K562 (cell line): Measurements from ENCODE around the gene SEMA5A. TPM values are rescaled to one million over a fixed set of nuclear protein-coding genes. Genes with fewer than 3 reads are reported as not detected.

Experiments
- ATAC-seq: fragments of 200-7000 bp; cut with Tn5 transposase; 3 replicates; pipeline ENCODE4 v1.9.1; 2020; ENCODE audit warnings: moderate library complexity
- BruUV-seq: library from RNA; stranded (reverse); fragments of 400-500 nt; replicated peaks from 2 replicates; lab custom pipeline; 2021; lab: Mats Ljungman, UMichigan
- CTCF ChIA-PET: fragments of 300-600 bp; formaldehyde crosslinking; extraction: SDS; loops from one replicate; lab custom pipeline; 2021; ENCODE audit warnings: low intra/inter-chr PET ratio; lab: Yijun Ruan, JAX
- POLR2A ChIA-PET: fragments of 300-600, 350-650 bp; sonication (Branson Sonifier 250); formaldehyde crosslinking; extraction: SDS; loops from one replicate; lab custom pipeline; 2021; ENCODE audit warnings: antibody characterized with exemption, inconsistent platforms; lab: Yijun Ruan, JAX
- DNase-seq, 4 experiments: peaks; one replicate each; pipeline versions ENCODE4 v3.0.0 to v3.0.0-alpha.2; 2011 to 2018; ENCODE audit warnings: low spot score in 3 of 4, mixed read lengths in 3 of 4; ENCODE audit errors: extremely low read depth in 1 of 4
- FAIRE-seq: peaks from 2 replicates; lab custom pipeline; 2011; peaks lifted over from hg19 to GRCh38; lab: Jason Lieb, UNC
- H2AFZ ChIP-seq: 2 replicates; pipeline ENCODE4 v1.6.0; 2011; ENCODE audit warnings: low read depth, low read length, control low read depth, inconsistent platforms
- H3K27ac ChIP-seq: fragments of 200-600 bp; 3 replicates; pipeline ENCODE4 v1.8.0; 2011; ENCODE audit warnings: low read depth, mild to moderate bottlenecking, control low read depth, inconsistent platforms, low read length, moderate library complexity, mixed read lengths; ENCODE audit errors: extremely low read depth
- H3K27me3 ChIP-seq, 2 experiments: fragments of 300-600 bp in 1 of 2; 2 replicates in 1 of 2; 3 replicates in 1 of 2; pipeline versions ENCODE4 v1.6.0 to v1.8.0; 2011; ENCODE audit warnings: inconsistent platforms in 2 of 2, low read length in 2 of 2, mild to moderate bottlenecking in 1 of 2, mixed read lengths in 1 of 2, moderate library complexity in 1 of 2; ENCODE audit not compliant: control insufficient read depth in 2 of 2, insufficient read depth in 2 of 2
- H3K36me3 ChIP-seq: fragments of 300-600 bp; 3 replicates; pipeline ENCODE4 v1.8.0; 2011; ENCODE audit warnings: mild to moderate bottlenecking, low read length, inconsistent platforms; ENCODE audit not compliant: control insufficient read depth, insufficient read depth
- H3K4me1 ChIP-seq, 2 experiments: fragments of 200-600 bp in 1 of 2; replicated peaks in 1 of 2; 2 replicates in 1 of 2; 3 replicates in 1 of 2; pipeline versions ENCODE4 v1.5.1 to v1.8.0; 2011; ENCODE audit warnings: inconsistent platforms in 2 of 2, low read length in 2 of 2, mild to moderate bottlenecking in 1 of 2, mixed read lengths in 1 of 2, moderate library complexity in 1 of 2; ENCODE audit not compliant: control insufficient read depth in 2 of 2, insufficient read depth in 2 of 2
- H3K4me2 ChIP-seq: 2 replicates; pipeline ENCODE4 v1.6.1; 2011; ENCODE audit warnings: low read length, control low read depth, inconsistent platforms, mixed read lengths; ENCODE audit not compliant: insufficient read depth
- H3K4me3 ChIP-seq: fragments of 200-600 bp; sonication (generic), shearing (Covaris generic); 2 replicates; pipeline ENCODE4 v1.5.1; 2016; ENCODE audit warnings: control low read depth, inconsistent platforms
- H3K79me2 ChIP-seq: fragments of 200-600 bp; 3 replicates; pipeline ENCODE4 v1.8.0; 2011; ENCODE audit warnings: low read length, inconsistent platforms; ENCODE audit not compliant: control insufficient read depth, insufficient read depth
- H3K9ac ChIP-seq, 2 experiments: 2 replicates each; pipeline versions ENCODE4 v1.6.0 to v1.6.1; 2011; ENCODE audit warnings: low read depth in 2 of 2, low read length in 2 of 2, control low read depth in 1 of 2, inconsistent platforms in 1 of 2, mild to moderate bottlenecking in 1 of 2, mixed read lengths in 1 of 2; ENCODE audit not compliant: insufficient read depth in 1 of 2
- H3K9me1 ChIP-seq: one replicate; pipeline ENCODE4 v1.6.0; 2011; ENCODE audit warnings: inconsistent platforms, mild to moderate bottlenecking, low read length, moderate library complexity; ENCODE audit not compliant: control insufficient read depth, insufficient read depth
- H3K9me3 ChIP-seq: replicated peaks from 2 replicates; pipeline ENCODE4 v1.5.1; 2011; ENCODE audit warnings: low read depth, low read length, inconsistent platforms; ENCODE audit not compliant: control insufficient read depth, insufficient read depth
- H4K20me1 ChIP-seq: replicated peaks from 2 replicates; pipeline ENCODE4 v1.6.1; 2011; ENCODE audit warnings: low read length, inconsistent platforms, mixed read lengths; ENCODE audit not compliant: control insufficient read depth, insufficient read depth
- CEBPB ChIP-seq: fragments of 450-650 bp; IDR thresholded peaks from 2 replicates; pipeline ENCODE4 v1.6.1; 2016; ENCODE audit warnings: missing genetic modification characterization, missing compliant biosample characterization
- ETS2 ChIP-seq: IDR thresholded peaks from 2 replicates; pipeline ENCODE4 v1.6.1; 2016; ENCODE audit warnings: borderline replicate concordance, missing genetic modification characterization, mild to moderate bottlenecking, moderate library complexity, missing compliant biosample characterization; ENCODE audit not compliant: poor library complexity, severe bottlenecking
- EWSR1 ChIP-seq: fragments of 450-650 bp; IDR thresholded peaks from 2 replicates; pipeline ENCODE4 v1.6.1; 2018; ENCODE audit warnings: borderline replicate concordance, mild to moderate bottlenecking, low read depth, moderate library complexity; ENCODE audit not compliant: partially characterized antibody
- HOXB6 ChIP-seq: fragments of 250-450 bp; sonication (Bioruptor Pico); IDR thresholded peaks from 2 replicates; pipeline ENCODE4 v1.5.1; 2022; ENCODE audit warnings: mild to moderate bottlenecking, borderline replicate concordance
- ID3 ChIP-seq, 2 experiments: fragments of 250-450 bp in 1 of 2; fragments of 450-650 bp in 1 of 2; sonication (Bioruptor Pico) in 1 of 2; IDR thresholded peaks; 2 replicates each; pipeline versions ENCODE4 v1.6.1 to v1.8.0; 2016 to 2021; ENCODE audit warnings: mild to moderate bottlenecking in 2 of 2, moderate library complexity in 2 of 2, missing compliant biosample characterization in 1 of 2, missing genetic modification characterization in 1 of 2
- KLF10 ChIP-seq: fragments of 250-450 bp; sonication (Bioruptor Pico); IDR thresholded peaks from 2 replicates; pipeline ENCODE4 v1.6.1; 2021; ENCODE audit warnings: matching md5 sums
- MCM7 ChIP-seq, 2 experiments: fragments of 450-650 bp; IDR thresholded peaks; 2 replicates each; pipeline ENCODE4 v1.6.1; 2016 to 2018
- NCOA4 ChIP-seq: fragments of 450-650 bp; IDR thresholded peaks from 2 replicates; pipeline ENCODE4 v1.6.1; 2018; ENCODE audit warnings: mild to moderate bottlenecking; ENCODE audit not compliant: partially characterized antibody
- NONO ChIP-seq, 2 experiments: fragments of 200-400 bp in 1 of 2; fragments of 450-650 bp in 1 of 2; formaldehyde crosslinking in 1 of 2; IDR thresholded peaks; 2 replicates each; pipeline ENCODE4 v1.6.1; 2017; ENCODE audit warnings: low read depth in 2 of 2, mild to moderate bottlenecking in 2 of 2, moderate library complexity in 2 of 2, low read length in 1 of 2
- PATZ1 ChIP-seq: fragments of 250-450 bp; sonication (Bioruptor Pico); IDR thresholded peaks from 2 replicates; pipeline ENCODE4 v1.5.0; 2020; ENCODE audit warnings: mild to moderate bottlenecking, borderline replicate concordance
- PHTF2 ChIP-seq: fragments of 250-450 bp; sonication (Bioruptor Pico); IDR thresholded peaks from 2 replicates; pipeline ENCODE4 v1.5.0; 2021; ENCODE audit warnings: mild to moderate bottlenecking
- PTRF ChIP-seq: fragments of 450-650 bp; IDR thresholded peaks from 2 replicates; pipeline ENCODE4 v1.6.1; 2016; ENCODE audit warnings: mild to moderate bottlenecking, missing genetic modification characterization, missing compliant biosample characterization
- RBM14 ChIP-seq: fragments of 200-400 bp; formaldehyde crosslinking; IDR thresholded peaks from 2 replicates; pipeline ENCODE4 v1.6.1; 2018; ENCODE audit warnings: low read depth, mild to moderate bottlenecking, low read length, moderate library complexity, borderline replicate concordance; ENCODE audit not compliant: insufficient read depth
- RBM22 ChIP-seq: fragments of 200-400 bp; formaldehyde crosslinking; IDR thresholded peaks from 2 replicates; pipeline ENCODE4 v1.6.1; 2018; ENCODE audit warnings: low read length, low read depth; ENCODE audit not compliant: poor library complexity, severe bottlenecking
- ZC3H8 ChIP-seq: fragments of 450-650 bp; IDR thresholded peaks from 2 replicates; pipeline ENCODE4 v1.6.1; 2017
- ZEB2 ChIP-seq: fragments of 450-650 bp; IDR thresholded peaks from 2 replicates; pipeline ENCODE4 v1.6.1; 2016
- ZNF146 ChIP-seq: IDR thresholded peaks from one replicate; pipeline ENCODE4 v1.6.1; 2018; ENCODE audit warnings: missing compliant biosample characterization; ENCODE audit not compliant: unreplicated experiment
- ZNF764 ChIP-seq: fragments of 250-450 bp; sonication (Bioruptor Pico); IDR thresholded peaks from 2 replicates; pipeline ENCODE4 v1.4.0; 2020; ENCODE audit warnings: low read depth, mild to moderate bottlenecking, moderate library complexity
- ZSCAN32 ChIP-seq: fragments of 450-650 bp; formaldehyde crosslinking; IDR thresholded peaks from 2 replicates; pipeline ENCODE4 v1.4.0; 2020; ENCODE audit warnings: mild to moderate bottlenecking, moderate library complexity
- WGBS: fragments of 100-300 bp; shearing (Covaris generic); methylation state at CpG from one replicate; pipeline ENCODE4 v1.1.6; 2016; ENCODE audit warnings: low coverage, mixed read lengths; ENCODE audit not compliant: insufficient coverage; ENCODE audit errors: missing lambda C conversion rate; 5-methylcytosine and 5-hydroxymethylcytosine counted together
- in situ Hi-C: fragments of 300-500 bp; cut with MboI; formaldehyde crosslinking; loops from 4 replicates; pipeline ENCODE4 v1.15.0; 2018; ENCODE audit warnings: inconsistent platforms, mixed read lengths
- intact Hi-C: fragments of 100-400 bp; cut with micrococcal nuclease; formaldehyde crosslinking; loops from 2 replicates; pipeline ENCODE4 v1.14.2; 2022
- polyA plus RNA-seq, 8 experiments: library from polyadenylated mRNA; depleted of rRNA in 4 of 8; stranded (reverse) in 5 of 8; unstranded in 3 of 8; fragments of >200 nt; fragmentation: Nextera tagmentation in 2 of 8; fragmentation: Illumina TruSeq in 1 of 8; extraction: Ambion mirVana in 2 of 8; extraction: Trizol in 1 of 8; gene quantifications; 2 replicates each; pipeline versions ENCODE4 v1.2.1 to v1.2.3, GENCODE V29; 2011 to 2014; ENCODE audit warnings: inconsistent platforms in 1 of 8, missing spikeins in 1 of 8
- total RNA-seq, 7 experiments: library from RNA; depleted of rRNA in 6 of 7; stranded (reverse); fragments of >200 nt in 6 of 7; fragmentation: Illumina TruSeq in 2 of 7; extraction: Trizol in 2 of 7; gene quantifications; 2 replicates each; pipeline versions ENCODE4 v1.2.1 to v1.2.3, GENCODE V29; 2011 to 2021; ENCODE audit warnings: low replicate concordance in 1 of 7
- TF ChIP-seq, protein P1 (sequence below): sonication (generic); formaldehyde crosslinking; IDR thresholded peaks from 2 replicates; pipeline ENCODE4 v1.8.0; 2023; ENCODE audit warnings: mild to moderate bottlenecking, missing genetic modification reagents

SEMA5A gene
- total and polyA plus RNA-seq, 9 of the 15 experiments (the other 6 are each of a cell fraction or from before 2014, with no cell fraction given) = 0.02 TPM; not detected in 8

DNA sequence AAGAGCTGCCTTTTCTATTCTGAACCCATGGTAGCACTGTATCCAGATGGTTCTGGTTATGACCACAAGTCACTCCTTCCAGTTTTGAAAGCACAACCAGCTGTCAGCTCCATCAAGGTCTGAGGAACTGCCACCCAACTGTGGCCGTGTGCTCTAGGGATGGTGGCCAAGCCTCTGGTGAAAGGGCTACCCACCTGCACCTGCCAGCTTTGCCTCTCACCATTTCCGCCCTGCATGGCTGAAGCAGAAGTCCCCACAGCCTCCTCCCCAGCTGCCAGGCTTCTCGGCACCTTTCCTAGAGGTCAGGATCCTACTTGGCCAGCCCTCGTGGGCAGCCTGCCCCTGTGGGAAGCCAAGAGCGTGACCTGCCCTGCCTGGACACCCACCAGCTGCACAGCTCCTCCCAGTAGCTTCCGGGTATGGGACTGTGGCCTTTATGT, 16.8 kb downstream of the SEMA5A start:
- Histone ChIP-seq H3K9me3 (no peaks in the 10 kb centered on the region), H3K36me3 (no peaks in the 10 kb centered on the region), H3K79me2 (no peaks in the 10 kb centered on the region), H3K27me3 (no peaks in the 10 kb centered on the region), H2AFZ (no peak overlapping the region), H3K4me2 (no peak overlapping the region), H3K4me3 (no peak overlapping the region), H4K20me1 (no peaks in the 10 kb centered on the region), H3K9me1 (no peaks in the 10 kb centered on the region), H3K4me1 (no peaks in the 10 kb centered on the region), H3K9ac (no peak overlapping the region), H3K27ac (no peak overlapping the region)
- no peak for TF ChIP-seq ETS2 (tag)
- TF ChIP-seq ZNF146 (CRISPR knock-in tag) = no peak
- TF ChIP-seq RBM22 = no peak
- TF ChIP-seq MCM7 (IDR thresholded peaks at IDR 0.05) = no peak
- TF ChIP-seq HOXB6 (CRISPR knock-in tag) = no peak
- no peak for TF ChIP-seq NCOA4
- TF ChIP-seq ID3 (CRISPR knock-in tag; IDR thresholded peaks at IDR 0.05) = no peak
- TF ChIP-seq ID3 (tag; IDR thresholded peaks at IDR 0.05) = no peak
- no peak for TF ChIP-seq RBM14
- no peak for TF ChIP-seq ZSCAN32 (CRISPR knock-in tag)
- TF ChIP-seq EWSR1 = no peak
- no peak for TF ChIP-seq PTRF (tag)
- TF ChIP-seq ZEB2 = no peak
- no peak for TF ChIP-seq PHTF2 (CRISPR knock-in tag)
- no peak for TF ChIP-seq KLF10 (CRISPR knock-in tag)
- no peak for TF ChIP-seq ZC3H8
- no peak for TF ChIP-seq CEBPB (tag)
- TF ChIP-seq NONO (IDR thresholded peaks at IDR 0.05; ENCODE audit: low read depth in 2 of 2, low read length in 1 of 2) = no peak
- no peak for TF ChIP-seq PATZ1 (CRISPR knock-in tag)
- TF ChIP-seq, protein P1, sequence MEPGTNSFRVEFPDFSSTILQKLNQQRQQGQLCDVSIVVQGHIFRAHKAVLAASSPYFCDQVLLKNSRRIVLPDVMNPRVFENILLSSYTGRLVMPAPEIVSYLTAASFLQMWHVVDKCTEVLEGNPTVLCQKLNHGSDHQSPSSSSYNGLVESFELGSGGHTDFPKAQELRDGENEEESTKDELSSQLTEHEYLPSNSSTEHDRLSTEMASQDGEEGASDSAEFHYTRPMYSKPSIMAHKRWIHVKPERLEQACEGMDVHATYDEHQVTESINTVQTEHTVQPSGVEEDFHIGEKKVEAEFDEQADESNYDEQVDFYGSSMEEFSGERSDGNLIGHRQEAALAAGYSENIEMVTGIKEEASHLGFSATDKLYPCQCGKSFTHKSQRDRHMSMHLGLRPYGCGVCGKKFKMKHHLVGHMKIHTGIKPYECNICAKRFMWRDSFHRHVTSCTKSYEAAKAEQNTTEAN (CRISPR knock-in tag) = no peak
- no peak for TF ChIP-seq ZNF764 (CRISPR knock-in tag)
- no TSS peak for BruUV-seq
- FAIRE-seq = no peak
- intact Hi-C loops (no loop called here), in situ Hi-C loops (no loop called here)
- POLR2A ChIA-PET = interaction anchor here (0.6 to 0.7 kb wide), 4 partner anchors 85 to 524 kb away, joined by 3 read pairs; no protein-coding TSS in a partner anchor
- ATAC-seq = no peak
- 0% methylated on average over 6 of the region's 6 CpGs for WGBS
- DNase-seq = no peak
- CTCF ChIA-PET = no interaction called here
